KMS-11 (cell line): ENCODE measurements around the gene CHAF1A.

Source experiments
- H2AFZ ChIP-seq: fragments of 200-600 bp; sonication (generic); 2 replicates; pipeline ENCODE4 v1.6.1; 2016; ENCODE audit warnings: antibody characterized with exemption, mixed run types, low read depth
- H3K27ac ChIP-seq: fragments of 200-600 bp; sonication (generic); 2 replicates; pipeline ENCODE4 v1.6.1; 2016; ENCODE audit warnings: mild to moderate bottlenecking, mixed run types
- H3K27me3 ChIP-seq: fragments of 200-600 bp; sonication (generic); 2 replicates; pipeline ENCODE4 v1.6.1; 2017; ENCODE audit warnings: mild to moderate bottlenecking, low read depth, mixed run types, moderate library complexity; ENCODE audit not compliant: insufficient read depth
- H3K36me3 ChIP-seq: fragments of 200-600 bp; sonication (generic); 2 replicates; pipeline ENCODE4 v1.6.1; 2017; ENCODE audit warnings: mild to moderate bottlenecking, mixed run types; ENCODE audit not compliant: insufficient read depth
- H3K4me1 ChIP-seq: fragments of 200-600 bp; sonication (generic); 2 replicates; pipeline ENCODE4 v1.6.1; 2016; ENCODE audit warnings: mild to moderate bottlenecking, low read depth, mixed run types; ENCODE audit not compliant: poor library complexity, severe bottlenecking
- H3K4me2 ChIP-seq: fragments of 200-600 bp; sonication (generic); 2 replicates; pipeline ENCODE4 v1.7.0; 2016; ENCODE audit warnings: mild to moderate bottlenecking, mixed run types
- H3K4me3 ChIP-seq: fragments of 200-600 bp; sonication (generic); IDR thresholded peaks from 2 replicates; pipeline ENCODE4 v1.6.1; 2017; ENCODE audit warnings: low read depth, low read length, mixed read lengths; ENCODE audit not compliant: insufficient read depth
- H3K79me2 ChIP-seq: fragments of 200-600 bp; sonication (generic); 2 replicates; pipeline ENCODE4 v1.6.1; 2016; ENCODE audit warnings: low read depth, mixed run types; ENCODE audit not compliant: insufficient read depth
- H3K9ac ChIP-seq: fragments of 200-600 bp; sonication (generic); 2 replicates; pipeline ENCODE4 v1.6.1; 2016; ENCODE audit warnings: mild to moderate bottlenecking, mixed run types
- H4K20me1 ChIP-seq: fragments of 200-600 bp; sonication (generic); 2 replicates; pipeline ENCODE4 v1.6.1; 2016; ENCODE audit warnings: mild to moderate bottlenecking, mixed run types; ENCODE audit not compliant: insufficient read depth
- CTCF ChIP-seq: fragments of 200-600 bp; sonication (generic); conservative IDR thresholded peaks from 2 replicates; pipeline ENCODE4 v1.6.1; 2017; ENCODE audit warnings: low read depth, mild to moderate bottlenecking, antibody characterized with exemption, low read length, moderate library complexity, mixed read lengths

The CHAF1A gene

GRCh38 chr19:4409123-4409933, 6.9 kb downstream of the CHAF1A start:
- Histone ChIP-seq H3K27me3 (no peaks in the 10 kb centered on the region), H3K79me2 (peaks cover 77% of the 10 kb centered on the region), H2AFZ (no peak overlapping the region), H3K4me2 (no peak overlapping the region), H4K20me1 (peaks cover 18% of the 10 kb centered on the region; the same call in 1 of the 2 replicates), H3K27ac (no peak overlapping the region), H3K4me1 (peaks cover 5% of the 10 kb centered on the region), H3K9ac (no peak overlapping the region), H3K4me3 (no peak overlapping the region), H3K36me3 (peaks cover 11% of the 10 kb centered on the region; the same call in 1 of the 2 replicates)
- TF ChIP-seq CTCF = no peak

- Histone ChIP-seq H3K9ac (no peak overlapping the region), H3K27ac (no peak overlapping the region), H3K4me2 (no peak overlapping the region), H3K4me1 (no peaks in the 10 kb centered on the region), H3K4me3 (no peak overlapping the region), H3K27me3 (no peaks in the 10 kb centered on the region), H4K20me1 (0 out of 2 replicates have a peak, but pooled peaks cover 6% of the 10 kb centered on the region), H2AFZ (no peak overlapping the region), H3K36me3 (peaks cover 11% of the 10 kb centered on the region; the same call in 1 of the 2 replicates), H3K79me2 (peaks cover 59% of the 10 kb centered on the region; the same call in 1 of the 2 replicates)
- no peak for TF ChIP-seq CTCF
These were observed 11.1 kb downstream of the CHAF1A start for GRCh38 chr19:4413588-4413987.

GRCh38 chr19:4414144-4414799, 11.8 kb downstream of the CHAF1A start:
- H3K4me1 ChIP-seq = no peaks in the 10 kb centered on the region
- no peak overlapping the region for H3K4me2 ChIP-seq
- H3K27ac ChIP-seq = no peak overlapping the region
- no peak overlapping the region for H3K4me3 ChIP-seq
- H3K36me3 ChIP-seq = peaks cover 11% of the 10 kb centered on the region; the same call in 1 of the 2 replicates
- H3K27me3 ChIP-seq = no peaks in the 10 kb centered on the region
- H4K20me1 ChIP-seq = 0 out of 2 replicates have a peak, but pooled peaks cover 6% of the 10 kb centered on the region
- H3K9ac ChIP-seq = no peak overlapping the region
- no peak for TF ChIP-seq CTCF
- H2AFZ ChIP-seq = no peak overlapping the region
- H3K79me2 ChIP-seq = peaks cover 53% of the 10 kb centered on the region; the same call in 1 of the 2 replicates

- TF ChIP-seq CTCF = no peak
- Histone ChIP-seq H3K27me3 (no peaks in the 10 kb centered on the region), H2AFZ (no peak overlapping the region), H3K4me3 (no peak overlapping the region), H3K79me2 (peaks cover 47% of the 10 kb centered on the region; the same call in 1 of the 2 replicates), H3K4me1 (no peaks in the 10 kb centered on the region), H3K4me2 (no peak overlapping the region), H3K36me3 (peaks cover 11% of the 10 kb centered on the region; the same call in 1 of the 2 replicates), H3K27ac (no peak overlapping the region), H4K20me1 (0 out of 2 replicates have a peak, but pooled peaks cover 6% of the 10 kb centered on the region), H3K9ac (no peak overlapping the region)
These were observed 12.4 kb downstream of the CHAF1A start for GRCh38 chr19:4414800-4415321.
